Karpas-422 (cell line): Measurements from ENCODE around the gene SLC22A23. TPM values are rescaled to one million over a fixed set of nuclear protein-coding genes. Genes with fewer than 3 reads are reported as not detected.

Experiments
- DNase-seq: peaks from one replicate; pipeline ENCODE4 v3.0.0-alpha.2; 2015
- H2AFZ ChIP-seq: fragments of 200-600 bp; sonication (generic); 2 replicates; pipeline ENCODE4 v1.6.1; 2014; ENCODE audit warnings: antibody characterized with exemption, low read length, mixed read lengths
- H3K27ac ChIP-seq: fragments of 200-600 bp; sonication (generic); 2 replicates; pipeline ENCODE4 v1.5.1; 2014; ENCODE audit warnings: mild to moderate bottlenecking, low read length, moderate library complexity
- H3K27me3 ChIP-seq: fragments of 200-600 bp; sonication (generic); 2 replicates; pipeline ENCODE4 v1.6.1; 2014; ENCODE audit warnings: low read length, mixed read lengths
- H3K36me3 ChIP-seq: fragments of 200-600 bp; sonication (generic); 2 replicates; pipeline ENCODE4 v1.6.1; 2014; ENCODE audit warnings: low read length, mixed read lengths; ENCODE audit not compliant: insufficient read depth
- H3K4me1 ChIP-seq: fragments of 200-600 bp; sonication (generic); 2 replicates; pipeline ENCODE4 v1.6.1; 2014; ENCODE audit warnings: mild to moderate bottlenecking, low read length, mixed read lengths
- H3K4me2 ChIP-seq: fragments of 200-600 bp; sonication (generic); 2 replicates; pipeline ENCODE4 v1.6.1; 2014; ENCODE audit warnings: low read length, low read depth, mild to moderate bottlenecking; ENCODE audit not compliant: poor library complexity, severe bottlenecking
- H3K4me3 ChIP-seq: fragments of 200-600 bp; sonication (generic); 2 replicates; pipeline ENCODE4 v1.5.1; 2014; ENCODE audit warnings: mild to moderate bottlenecking, antibody characterized with exemption, low read length, mixed read lengths
- H3K79me2 ChIP-seq: fragments of 200-600 bp; sonication (generic); 2 replicates; pipeline ENCODE4 v1.6.1; 2014; ENCODE audit warnings: mild to moderate bottlenecking, low read length, mixed read lengths
- H3K9ac ChIP-seq: fragments of 200-600 bp; sonication (generic); 2 replicates; pipeline ENCODE4 v1.6.0; 2014; ENCODE audit warnings: low read length
- H3K9me2 ChIP-seq: fragments of 200-600 bp; sonication (generic), shearing (Covaris generic); replicated peaks from 2 replicates; pipeline ENCODE4 v1.6.0; 2014; ENCODE audit warnings: mild to moderate bottlenecking, low read length, moderate library complexity; ENCODE audit not compliant: insufficient read depth
- H3K9me3 ChIP-seq: fragments of 300-700, 200-600 bp; sonication (generic); 2 replicates; pipeline ENCODE4 v1.6.1; 2014; ENCODE audit warnings: low read length, mixed read lengths
- H4K20me1 ChIP-seq: fragments of 200-600 bp; sonication (generic); 2 replicates; pipeline ENCODE4 v1.6.1; 2014; ENCODE audit warnings: mild to moderate bottlenecking, antibody characterized with exemption, low read length, low read depth; ENCODE audit not compliant: insufficient read depth
- total RNA-seq: library from RNA; depleted of rRNA; stranded (reverse); fragments of >200 nt; shearing (Covaris generic); gene quantifications from 2 replicates; pipeline ENCODE4 v1.2.3, GENCODE V29; 2014; ENCODE audit warnings: low replicate concordance

SLC22A23 gene
- total RNA-seq, 1 experiment from 2014 or later: not detected

DNA sequence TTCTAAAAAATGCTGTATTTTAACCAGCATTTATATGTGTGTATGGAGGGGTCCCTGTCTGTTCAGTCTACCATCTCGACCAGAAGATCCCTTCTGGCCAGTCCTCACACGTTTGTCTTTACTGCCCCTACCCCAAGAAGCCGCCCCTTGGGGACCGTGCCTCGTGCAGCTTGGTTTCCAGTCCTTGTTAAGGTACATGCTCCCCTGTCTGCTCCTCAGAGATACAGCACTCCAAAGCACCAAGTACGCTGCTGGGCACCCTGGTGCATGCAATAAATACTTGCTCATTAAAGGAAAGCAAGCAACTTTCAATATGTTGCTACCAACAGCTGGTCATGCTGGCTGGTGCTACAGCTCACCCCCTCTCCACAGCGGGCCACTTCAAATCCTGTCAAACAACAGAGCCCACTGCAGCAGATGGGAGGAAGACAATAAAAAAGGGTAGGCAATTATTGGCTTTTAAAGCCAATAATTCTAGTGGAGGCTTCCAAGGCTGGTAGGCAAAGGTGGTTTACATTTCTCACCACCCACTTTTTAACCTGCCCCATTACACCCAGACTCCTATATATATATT lies 136.5 kb downstream of the SLC22A23 start:
- H3K9ac ChIP-seq: no peak overlapping the region
- H4K20me1 ChIP-seq: no peaks in the 10 kb centered on the region
- no peaks in the 10 kb centered on the region for H3K79me2 ChIP-seq
- no peak overlapping the region for H3K27ac ChIP-seq
- H3K4me1 ChIP-seq: no peaks in the 10 kb centered on the region
- H3K9me3 ChIP-seq: no peaks in the 10 kb centered on the region
- H3K27me3 ChIP-seq: no peaks in the 10 kb centered on the region
- H3K4me2 ChIP-seq: no peak overlapping the region
- no peaks in the 10 kb centered on the region for H3K36me3 ChIP-seq
- no peak overlapping the region for H2AFZ ChIP-seq
- no peak overlapping the region for H3K4me3 ChIP-seq
- H3K9me2 ChIP-seq: no peaks in the 10 kb centered on the region
- no peak for DNase-seq

DNA sequence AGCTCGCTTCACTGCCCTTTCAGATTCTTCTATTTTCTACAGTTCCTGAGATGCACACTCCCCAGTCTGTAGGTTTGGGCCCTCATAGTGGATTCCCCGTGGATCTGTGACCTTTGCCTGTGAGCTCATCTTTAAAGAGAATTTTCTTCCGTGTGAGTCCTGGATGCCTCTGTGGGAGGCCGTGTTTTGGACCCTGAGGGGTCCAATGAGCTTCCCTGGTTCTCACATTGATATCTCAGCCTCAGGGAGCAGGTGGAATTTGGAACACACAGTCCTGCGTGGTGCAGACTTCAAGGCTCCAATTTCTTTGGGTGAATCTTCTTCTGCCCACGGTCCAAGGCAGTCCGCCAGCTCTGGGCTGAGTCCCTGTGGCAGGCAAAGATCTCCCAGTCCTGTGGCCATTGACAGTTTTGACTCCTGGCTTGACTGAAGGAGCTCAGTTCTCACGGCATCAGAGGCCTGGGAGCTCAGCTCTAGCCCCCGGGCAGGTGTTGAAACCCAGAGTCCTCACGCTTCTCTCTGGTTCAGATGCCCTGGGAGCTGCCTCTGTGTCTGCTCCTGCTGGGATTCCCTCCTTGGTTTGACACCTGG lies 137.1 kb downstream of the SLC22A23 start:
- no peaks in the 10 kb centered on the region for H3K36me3 ChIP-seq
- H3K4me1 ChIP-seq: no peaks in the 10 kb centered on the region
- no peak overlapping the region for H3K4me3 ChIP-seq
- no peaks in the 10 kb centered on the region for H4K20me1 ChIP-seq
- no peaks in the 10 kb centered on the region for H3K79me2 ChIP-seq
- H3K9me3 ChIP-seq: no peaks in the 10 kb centered on the region
- no peaks in the 10 kb centered on the region for H3K27me3 ChIP-seq
- H2AFZ ChIP-seq: no peak overlapping the region
- H3K9me2 ChIP-seq: no peaks in the 10 kb centered on the region
- peak; percentile 6 for DNase-seq
- no peak overlapping the region for H3K27ac ChIP-seq
- no peak overlapping the region for H3K4me2 ChIP-seq
- H3K9ac ChIP-seq: no peak overlapping the region

DNA sequence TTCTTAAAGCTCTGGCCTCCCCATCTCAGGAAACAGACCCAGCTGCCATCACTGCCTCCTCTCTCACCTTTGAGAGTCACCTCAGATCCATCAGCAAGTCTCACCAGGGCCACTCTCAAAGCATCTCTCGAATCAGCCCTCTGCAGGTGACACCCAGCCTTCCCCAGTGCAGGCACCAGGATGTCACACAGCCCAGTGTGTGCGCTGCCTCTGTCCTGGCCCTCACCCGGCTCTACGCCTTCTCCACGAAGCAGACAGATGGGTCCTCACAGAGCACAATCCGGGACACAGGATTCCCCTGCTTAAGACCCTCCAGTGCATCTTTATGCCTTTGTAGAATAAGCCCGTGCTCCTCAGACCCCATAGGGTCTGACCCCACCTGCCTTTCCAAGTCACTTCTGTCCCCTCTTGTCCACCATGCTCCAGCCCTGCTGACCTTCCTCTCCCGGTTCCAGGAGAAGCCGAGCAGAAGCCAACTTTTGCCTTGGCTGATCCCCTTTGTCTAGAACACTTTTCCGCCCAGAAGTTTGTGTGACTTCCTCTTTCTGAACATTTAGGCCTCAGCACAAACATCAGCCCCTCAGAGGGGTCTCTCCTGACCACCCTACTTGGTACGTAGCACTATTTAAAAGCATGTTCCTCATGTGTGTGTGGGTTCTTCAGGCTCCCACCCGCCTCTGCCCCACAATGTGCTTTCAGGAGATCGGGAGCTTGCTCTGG lies 137.9 kb downstream of the SLC22A23 start:
- H3K4me3 ChIP-seq: no peak overlapping the region
- no peak overlapping the region for H3K27ac ChIP-seq
- H3K9ac ChIP-seq: no peak overlapping the region
- no peaks in the 10 kb centered on the region for H3K9me2 ChIP-seq
- H3K79me2 ChIP-seq: no peaks in the 10 kb centered on the region
- H2AFZ ChIP-seq: no peak overlapping the region
- H3K27me3 ChIP-seq: no peaks in the 10 kb centered on the region
- H3K4me2 ChIP-seq: no peak overlapping the region
- H3K36me3 ChIP-seq: no peaks in the 10 kb centered on the region
- peak; percentile 28 for DNase-seq
- H3K4me1 ChIP-seq: no peaks in the 10 kb centered on the region
- H4K20me1 ChIP-seq: no peaks in the 10 kb centered on the region
- H3K9me3 ChIP-seq: no peaks in the 10 kb centered on the region

DNA sequence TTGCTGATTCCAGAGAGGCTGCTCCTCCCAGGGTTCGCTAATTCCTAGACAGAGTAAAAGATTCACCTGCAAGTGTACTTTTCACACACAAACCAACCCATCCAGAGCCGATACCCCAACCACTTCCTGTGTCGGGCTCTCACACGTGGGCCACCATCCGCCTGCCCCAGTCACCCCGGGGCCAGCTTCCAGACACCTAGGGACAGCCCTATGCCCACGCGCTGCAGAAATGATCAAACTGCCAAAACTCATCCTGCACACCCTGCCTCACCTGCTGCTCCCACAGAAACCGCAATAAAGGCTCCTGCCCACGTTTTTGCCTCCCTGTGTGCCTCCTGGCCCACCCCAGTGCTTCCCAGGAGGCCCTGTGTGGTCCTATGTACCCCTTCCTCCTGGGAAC lies 138.6 kb downstream of the SLC22A23 start:
- no peaks in the 10 kb centered on the region for H3K79me2 ChIP-seq

DNA sequence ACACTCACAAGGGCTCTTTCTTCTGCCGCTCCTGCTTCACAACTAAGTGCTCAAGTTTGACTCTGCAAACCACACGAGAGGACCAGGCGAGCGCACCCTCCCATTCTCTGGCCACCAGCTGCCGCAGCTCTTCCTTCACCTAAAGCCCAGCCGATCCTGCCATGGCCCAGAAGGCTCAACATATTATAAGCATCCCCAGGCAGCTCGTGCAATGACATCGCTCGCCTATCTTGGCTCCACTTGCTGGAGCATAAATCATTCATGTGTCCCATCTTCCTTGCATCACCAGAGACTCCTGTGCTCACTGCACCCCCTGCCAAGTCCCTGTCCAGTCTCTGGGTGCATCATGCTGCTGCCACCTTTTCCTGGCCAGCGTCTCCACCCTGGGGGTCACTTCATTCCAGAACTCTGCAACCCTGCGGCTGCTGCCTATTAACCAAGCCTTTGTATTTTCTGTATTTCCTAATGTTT lies 139.1 kb downstream of the SLC22A23 start:
- no peaks in the 10 kb centered on the region for H3K27me3 ChIP-seq
- H3K27ac ChIP-seq: no peak overlapping the region
- H4K20me1 ChIP-seq: no peaks in the 10 kb centered on the region
- no peak overlapping the region for H3K9ac ChIP-seq
- H3K79me2 ChIP-seq: no peaks in the 10 kb centered on the region
- H3K9me3 ChIP-seq: no peaks in the 10 kb centered on the region
- no peaks in the 10 kb centered on the region for H3K9me2 ChIP-seq
- H3K36me3 ChIP-seq: no peaks in the 10 kb centered on the region
- no peaks in the 10 kb centered on the region for H3K4me1 ChIP-seq
- H3K4me2 ChIP-seq: no peak overlapping the region
- no peak overlapping the region for H2AFZ ChIP-seq
- DNase-seq: peak; percentile 2
- H3K4me3 ChIP-seq: no peak overlapping the region

More for the DNA sequence above, 138.6 kb downstream of the SLC22A23 start:
- Histone ChIP-seq H3K9ac (no peak overlapping the region), H4K20me1 (no peaks in the 10 kb centered on the region), H3K27ac (no peak overlapping the region), H3K36me3 (no peaks in the 10 kb centered on the region), H3K9me3 (no peaks in the 10 kb centered on the region), H2AFZ (no peak overlapping the region), H3K4me2 (no peak overlapping the region), H3K4me1 (no peaks in the 10 kb centered on the region), H3K4me3 (no peak overlapping the region), H3K9me2 (no peaks in the 10 kb centered on the region), H3K27me3 (no peaks in the 10 kb centered on the region)
- DNase-seq: peak; percentile 4

DNA sequence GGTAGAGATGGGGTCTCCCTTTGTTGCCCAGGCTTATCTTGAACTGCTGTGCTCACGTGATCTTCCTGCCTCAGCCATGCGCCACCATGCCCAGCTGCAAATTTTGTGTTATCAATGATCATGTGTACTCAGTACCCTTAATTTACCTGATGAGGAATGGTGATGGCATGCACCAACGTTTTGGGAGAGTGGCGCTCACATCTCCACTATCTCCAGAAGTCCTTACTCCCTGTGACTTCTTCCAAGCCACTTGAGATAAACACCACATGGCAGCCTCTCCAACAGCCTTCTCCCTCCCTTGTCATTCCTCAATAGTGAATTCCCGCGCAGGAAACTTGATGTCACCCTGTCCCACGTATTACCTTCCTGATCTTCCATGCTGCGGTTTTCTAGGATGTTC lies 140.0 kb downstream of the SLC22A23 start:
- no peak overlapping the region for H3K9ac ChIP-seq
- H3K36me3 ChIP-seq: no peaks in the 10 kb centered on the region
- no peaks in the 10 kb centered on the region for H3K9me3 ChIP-seq
- DNase-seq: no peak
- no peak overlapping the region for H3K4me3 ChIP-seq
- H3K27ac ChIP-seq: no peak overlapping the region
- H3K27me3 ChIP-seq: no peaks in the 10 kb centered on the region
- no peaks in the 10 kb centered on the region for H3K79me2 ChIP-seq
- H3K9me2 ChIP-seq: no peaks in the 10 kb centered on the region
- no peaks in the 10 kb centered on the region for H4K20me1 ChIP-seq
- H2AFZ ChIP-seq: no peak overlapping the region
- H3K4me2 ChIP-seq: no peak overlapping the region
- no peaks in the 10 kb centered on the region for H3K4me1 ChIP-seq

DNA sequence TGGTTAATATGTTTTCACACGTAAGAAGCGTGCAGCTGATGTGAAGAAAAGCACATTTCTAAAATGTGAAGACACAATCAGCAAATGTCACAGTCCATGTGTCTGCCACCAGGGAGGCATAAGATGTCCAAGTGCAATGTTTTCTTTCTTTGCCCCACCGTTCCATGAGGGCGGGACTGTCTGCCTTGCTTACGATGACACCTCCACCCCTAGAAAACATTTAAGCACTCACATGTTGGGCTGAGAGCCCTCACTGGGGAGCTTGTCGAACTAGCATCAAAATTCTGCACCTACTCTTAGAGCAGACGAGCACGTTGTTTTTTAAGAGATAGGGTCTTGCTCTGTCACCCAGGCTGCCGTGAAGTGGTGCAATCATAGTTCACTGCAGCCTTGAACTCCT lies 140.5 kb downstream of the SLC22A23 start:
- H3K9me2 ChIP-seq: no peaks in the 10 kb centered on the region
- no peaks in the 10 kb centered on the region for H3K36me3 ChIP-seq
- DNase-seq: no peak
- H3K4me1 ChIP-seq: no peaks in the 10 kb centered on the region
- no peaks in the 10 kb centered on the region for H4K20me1 ChIP-seq
- no peak overlapping the region for H3K27ac ChIP-seq
- no peaks in the 10 kb centered on the region for H3K27me3 ChIP-seq
- H3K4me3 ChIP-seq: no peak overlapping the region
- no peak overlapping the region for H2AFZ ChIP-seq
- H3K4me2 ChIP-seq: no peak overlapping the region
- no peak overlapping the region for H3K9ac ChIP-seq
- H3K79me2 ChIP-seq: no peaks in the 10 kb centered on the region
- H3K9me3 ChIP-seq: no peaks in the 10 kb centered on the region

DNA sequence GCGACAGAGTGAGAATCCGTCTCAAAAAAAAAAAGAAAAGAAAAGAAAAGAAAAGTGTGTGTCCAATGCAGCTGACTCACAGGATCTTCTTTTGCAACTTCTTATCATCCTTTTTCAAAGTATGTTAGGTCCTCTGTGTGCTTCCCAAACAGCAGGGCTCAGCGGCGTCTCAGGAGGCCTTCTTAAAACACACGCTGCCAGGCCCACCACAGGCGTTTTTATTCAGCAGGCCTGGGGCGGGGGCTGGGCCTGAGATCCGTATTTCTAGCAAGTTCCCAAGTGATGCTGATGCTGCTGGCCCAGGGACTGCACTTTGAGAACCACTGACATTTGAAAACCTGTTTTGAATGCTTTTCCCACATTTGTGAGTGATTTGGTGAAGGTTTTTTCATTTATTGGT lies 141.0 kb downstream of the SLC22A23 start:
- no peak overlapping the region for H3K27ac ChIP-seq
- H2AFZ ChIP-seq: no peak overlapping the region
- no peaks in the 10 kb centered on the region for H3K36me3 ChIP-seq
- H3K9me2 ChIP-seq: no peaks in the 10 kb centered on the region
- no peaks in the 10 kb centered on the region for H3K79me2 ChIP-seq
- no peak overlapping the region for H3K4me3 ChIP-seq
- H3K9ac ChIP-seq: no peak overlapping the region
- no peaks in the 10 kb centered on the region for H3K9me3 ChIP-seq
- H4K20me1 ChIP-seq: no peaks in the 10 kb centered on the region
- H3K4me2 ChIP-seq: no peak overlapping the region
- no peak for DNase-seq
- H3K4me1 ChIP-seq: no peaks in the 10 kb centered on the region
- no peaks in the 10 kb centered on the region for H3K27me3 ChIP-seq
